Gastroesophageal sphincter (tissue), 3 donors: ENCODE measurements around the gene CSRNP3.

ENCODE experiments used
- CTCF ChIP-seq, 4 experiments: fragments of 200-600 bp in 2 of 4; fragments of 450-650 bp in 2 of 4; sonication (generic) in 1 of 4; IDR thresholded peaks; one replicate each; pipeline ENCODE4 v1.5.1; 2017 to 2019; ENCODE audit warnings: antibody characterized with exemption in 4 of 4, mild to moderate bottlenecking in 2 of 4, moderate library complexity in 2 of 4
- EP300 ChIP-seq: sonication (generic); formaldehyde crosslinking; IDR thresholded peaks from one replicate; pipeline ENCODE4 v1.6.1; 2017; ENCODE audit warnings: antibody characterized with exemption, mild to moderate bottlenecking
- POLR2A ChIP-seq, 2 donors: fragments of 450-650 bp; IDR thresholded peaks; one replicate each; pipeline ENCODE4 v1.6.1; 2017; ENCODE audit warnings: antibody characterized with exemption in 2 of 2, mild to moderate bottlenecking in 2 of 2, moderate library complexity in 1 of 2

- TF ChIP-seq CTCF (IDR thresholded peaks at IDR 0.05) (no peak), POLR2A (IDR thresholded peaks at IDR 0.05) (no peak), EP300 (no peak)
These were observed 196.1 kb downstream of the CSRNP3 start for GRCh38 chr2:165665614-165666013.
